HEK293 (cell line): ENCODE measurements around the gene ERBB4.

Experiments used
- CTCF ChIA-PET: fragments of 350-600 bp; formaldehyde crosslinking; extraction: SDS; loops from one replicate; lab custom pipeline; 2021; ENCODE audit warnings: antibody characterized with exemption; lab: Yijun Ruan, JAX
- POLR2A ChIA-PET: fragments of 300-600 bp; formaldehyde crosslinking; extraction: SDS; loops from one replicate; lab custom pipeline; 2020; ENCODE audit warnings: antibody characterized with exemption, inconsistent platforms; lab: Yijun Ruan, JAX
- H3K27ac ChIP-seq: fragments of 200-500 bp; sonication (Bioruptor generic); 2 replicates; pipeline ENCODE4 v1.5.1; 2014; ENCODE audit warnings: low read depth, low read length, control low read depth, inconsistent platforms; ENCODE audit errors: extremely low read depth
- H3K36me3 ChIP-seq, 2 experiments: fragments of 200-500 bp in 1 of 2; sonication (Bioruptor generic) in 1 of 2; 1 replicate in 1 of 2; 2 replicates in 1 of 2; pipeline ENCODE4 v1.5.1; 2014 to 2017; ENCODE audit warnings: inconsistent platforms in 2 of 2, low read length in 2 of 2; ENCODE audit not compliant: control insufficient read depth in 2 of 2, insufficient read depth in 1 of 2
- H3K4me1 ChIP-seq: fragments of 200-500 bp; sonication (Bioruptor generic); 2 replicates; pipeline ENCODE4 v1.5.1; 2014; ENCODE audit warnings: mild to moderate bottlenecking, low read length, inconsistent platforms; ENCODE audit not compliant: control insufficient read depth, insufficient read depth
- H3K4me3 ChIP-seq: 2 replicates; pipeline ENCODE4 v1.5.1; 2011; ENCODE audit warnings: low read depth, mild to moderate bottlenecking, control low read depth, low read length, moderate library complexity
- H3K9me3 ChIP-seq: fragments of 200-500 bp; sonication (Bioruptor generic); 2 replicates; pipeline ENCODE4 v1.5.1; 2014; ENCODE audit warnings: low read depth, low read length, inconsistent platforms; ENCODE audit not compliant: control insufficient read depth, insufficient read depth
- BCL11A ChIP-seq: fragments of 450-650 bp; formaldehyde crosslinking; IDR thresholded peaks from 2 replicates; pipeline ENCODE4 v1.5.1; 2016; ENCODE audit warnings: low read depth, missing biosample characterization, missing genetic modification characterization
- FEZF1 ChIP-seq: fragments of 450-650 bp; formaldehyde crosslinking; IDR thresholded peaks from 2 replicates; pipeline ENCODE4 v1.5.1; 2016; ENCODE audit warnings: missing biosample characterization, missing genetic modification characterization
- HIC1 ChIP-seq: fragments of 450-650 bp; formaldehyde crosslinking; IDR thresholded peaks from 2 replicates; pipeline ENCODE4 v1.5.1; 2016; ENCODE audit warnings: missing biosample characterization, missing genetic modification characterization
- HOXD13 ChIP-seq: sonication (generic); formaldehyde crosslinking; IDR thresholded peaks from 2 replicates; pipeline ENCODE4 v1.8.0; 2022; ENCODE audit warnings: missing genetic modification reagents, borderline replicate concordance
- OSR2 ChIP-seq: fragments of 450-650 bp; formaldehyde crosslinking; IDR thresholded peaks from 2 replicates; pipeline ENCODE4 v1.5.1; 2016; ENCODE audit warnings: missing biosample characterization, missing genetic modification characterization
- PRDM6 ChIP-seq: fragments of 450-650 bp; formaldehyde crosslinking; IDR thresholded peaks from 2 replicates; pipeline ENCODE4 v1.5.1; 2017; ENCODE audit warnings: missing biosample characterization, missing genetic modification characterization
- REPIN1 ChIP-seq: fragments of 450-650 bp; formaldehyde crosslinking; IDR thresholded peaks from 2 replicates; pipeline ENCODE4 v1.5.1; 2017; ENCODE audit warnings: missing biosample characterization, missing genetic modification characterization, low read depth
- SALL2 ChIP-seq: fragments of 450-650 bp; formaldehyde crosslinking; IDR thresholded peaks from 2 replicates; pipeline ENCODE4 v1.5.0; 2017; ENCODE audit warnings: missing biosample characterization, mild to moderate bottlenecking, missing genetic modification characterization, borderline replicate concordance
- ZBTB20 ChIP-seq: fragments of 450-650 bp; formaldehyde crosslinking; IDR thresholded peaks from 2 replicates; pipeline ENCODE4 v1.5.1; 2016; ENCODE audit warnings: missing biosample characterization, missing genetic modification characterization
- ZFP69B ChIP-seq: fragments of 450-650 bp; formaldehyde crosslinking; IDR thresholded peaks from 2 replicates; pipeline ENCODE4 v1.5.1; 2016; ENCODE audit warnings: missing biosample characterization, missing genetic modification characterization
- ZNF133 ChIP-seq: fragments of 450-650 bp; formaldehyde crosslinking; IDR thresholded peaks from 2 replicates; pipeline ENCODE4 v1.5.1; 2016; ENCODE audit warnings: missing biosample characterization, missing genetic modification characterization
- ZNF140 ChIP-seq: fragments of 450-650 bp; formaldehyde crosslinking; IDR thresholded peaks from 2 replicates; pipeline ENCODE4 v1.5.1; 2016; ENCODE audit warnings: missing biosample characterization, missing genetic modification characterization
- ZNF148 ChIP-seq: fragments of 450-650 bp; formaldehyde crosslinking; IDR thresholded peaks from 2 replicates; pipeline ENCODE4 v1.5.0; 2017; ENCODE audit warnings: missing biosample characterization, missing genetic modification characterization, borderline replicate concordance
- ZNF155 ChIP-seq: fragments of 450-650 bp; formaldehyde crosslinking; IDR thresholded peaks from 2 replicates; pipeline ENCODE4 v1.5.1; 2016; ENCODE audit warnings: missing biosample characterization, missing genetic modification characterization
- ZNF169 ChIP-seq: fragments of 450-650 bp; formaldehyde crosslinking; IDR thresholded peaks from 2 replicates; pipeline ENCODE4 v1.5.1; 2016; ENCODE audit warnings: missing biosample characterization, missing genetic modification characterization
- ZNF175 ChIP-seq: fragments of 450-650 bp; formaldehyde crosslinking; IDR thresholded peaks from 2 replicates; pipeline ENCODE4 v1.5.1; 2016; ENCODE audit warnings: missing biosample characterization, missing genetic modification characterization
- ZNF211 ChIP-seq: fragments of 450-650 bp; formaldehyde crosslinking; IDR thresholded peaks from 2 replicates; pipeline ENCODE4 v1.5.1; 2016; ENCODE audit warnings: low read depth, missing biosample characterization, missing genetic modification characterization
- ZNF214 ChIP-seq: fragments of 450-650 bp; formaldehyde crosslinking; IDR thresholded peaks from 2 replicates; pipeline ENCODE4 v1.5.1; 2017; ENCODE audit warnings: missing biosample characterization, mild to moderate bottlenecking, missing genetic modification characterization, borderline replicate concordance
- ZNF221 ChIP-seq: fragments of 450-650 bp; formaldehyde crosslinking; IDR thresholded peaks from 2 replicates; pipeline ENCODE4 v1.5.1; 2017; ENCODE audit warnings: missing biosample characterization, missing genetic modification characterization, borderline replicate concordance
- ZNF223 ChIP-seq: fragments of 450-650 bp; formaldehyde crosslinking; IDR thresholded peaks from 2 replicates; pipeline ENCODE4 v1.5.1; 2016; ENCODE audit warnings: missing biosample characterization, missing genetic modification characterization
- ZNF239 ChIP-seq: fragments of 450-650 bp; formaldehyde crosslinking; IDR thresholded peaks from 2 replicates; pipeline ENCODE4 v1.5.1; 2016; ENCODE audit warnings: missing biosample characterization, missing genetic modification characterization
- ZNF24 ChIP-seq: fragments of 450-650 bp; formaldehyde crosslinking; IDR thresholded peaks from 2 replicates; pipeline ENCODE4 v1.5.1; 2016; ENCODE audit warnings: missing biosample characterization, missing genetic modification characterization
- ZNF324 ChIP-seq: fragments of 450-650 bp; formaldehyde crosslinking; IDR thresholded peaks from 2 replicates; pipeline ENCODE4 v1.5.1; 2016; ENCODE audit warnings: missing biosample characterization, missing genetic modification characterization
- ZNF394 ChIP-seq: fragments of 450-650 bp; formaldehyde crosslinking; IDR thresholded peaks from 2 replicates; pipeline ENCODE4 v1.5.1; 2016; ENCODE audit warnings: missing biosample characterization, missing genetic modification characterization, mild to moderate bottlenecking, moderate library complexity, borderline replicate concordance
- ZNF596 ChIP-seq: fragments of 450-650 bp; IDR thresholded peaks from 2 replicates; pipeline ENCODE4 v1.5.0; 2018; ENCODE audit warnings: missing biosample characterization, mild to moderate bottlenecking, missing genetic modification characterization, moderate library complexity
- ZNF654 ChIP-seq: fragments of 450-650 bp; formaldehyde crosslinking; IDR thresholded peaks from 2 replicates; pipeline ENCODE4 v1.5.1; 2016; ENCODE audit warnings: low read depth, missing biosample characterization, missing genetic modification characterization
- ZNF664 ChIP-seq: fragments of 450-650 bp; formaldehyde crosslinking; IDR thresholded peaks from 2 replicates; pipeline ENCODE4 v1.5.1; 2016; ENCODE audit warnings: missing biosample characterization, missing genetic modification characterization
- ZNF701 ChIP-seq: fragments of 450-650 bp; formaldehyde crosslinking; IDR thresholded peaks from 2 replicates; pipeline ENCODE4 v1.5.1; 2016; ENCODE audit warnings: missing biosample characterization, missing genetic modification characterization
- ZNF792 ChIP-seq: fragments of 450-650 bp; formaldehyde crosslinking; IDR thresholded peaks from 2 replicates; pipeline ENCODE4 v1.5.1; 2016; ENCODE audit warnings: missing biosample characterization, missing genetic modification characterization
- ZSCAN30 ChIP-seq: fragments of 450-650 bp; IDR thresholded peaks from 2 replicates; pipeline ENCODE4 v1.5.1; 2018; ENCODE audit warnings: missing biosample characterization, mild to moderate bottlenecking, missing genetic modification characterization, moderate library complexity

ERBB4 gene

GRCh38 chr2:212517693-212518092, 20.9 kb downstream of the ERBB4 start:
- Histone ChIP-seq H3K4me3 (no peak overlapping the region), H3K9me3 (no peaks in the 10 kb centered on the region), H3K36me3 (no peaks in the 10 kb centered on the region), H3K4me1 (peaks cover 20% of the 10 kb centered on the region), H3K27ac (no peak overlapping the region)
- CTCF ChIA-PET, result interaction anchor here (1.0 kb wide), 1 partner anchor 14 kb away, joined by 3 read pairs; no protein-coding TSS in a partner anchor
- POLR2A ChIA-PET, result no interaction called here
- TF ChIP-seq ZNF223 (tag by site-specific recombination) (no peak), FEZF1 (tag by site-specific recombination) (peak; percentile 49; the same call in 1 of the 2 replicates), ZNF24 (tag by site-specific recombination) (no peak), ZNF214 (tag by site-specific recombination) (no peak), ZNF596 (no peak), ZNF211 (tag by site-specific recombination) (no peak), ZFP69B (tag by site-specific recombination) (no peak), PRDM6 (tag by site-specific recombination) (peak; percentile 70), ZNF701 (tag by site-specific recombination) (no peak), ZNF169 (no peak), ZNF155 (no peak), ZNF175 (tag by site-specific recombination) (no peak), HOXD13 (CRISPR knock-in tag) (no peak), ZBTB20 (no peak), ZNF148 (no peak), ZNF654 (tag by site-specific recombination) (0 out of 2 replicates have a peak, but pooled peaks have one; percentile 3), ZSCAN30 (tag by site-specific recombination) (no peak), ZNF140 (tag by site-specific recombination) (no peak), ZNF664 (no peak), OSR2 (tag by site-specific recombination) (0 out of 2 replicates have a peak, but pooled peaks have one; percentile 43), ZNF133 (tag by site-specific recombination) (no peak), REPIN1 (tag by site-specific recombination) (no peak), ZNF324 (tag by site-specific recombination) (no peak), ZNF394 (tag by site-specific recombination) (no peak)

- Histone ChIP-seq H3K4me1 (no peaks in the 10 kb centered on the region), H3K27ac (no peak overlapping the region), H3K9me3 (no peaks in the 10 kb centered on the region), H3K36me3 (no peaks in the 10 kb centered on the region), H3K4me3 (no peak overlapping the region)
- TF ChIP-seq BCL11A (tag by site-specific recombination) (no peak), ZNF221 (tag by site-specific recombination) (no peak), ZNF792 (tag by site-specific recombination) (no peak), ZNF239 (tag by site-specific recombination) (no peak), HIC1 (tag by site-specific recombination) (no peak), ZNF140 (tag by site-specific recombination) (no peak), SALL2 (tag by site-specific recombination) (no peak)
- POLR2A ChIA-PET, result no interaction called here
- CTCF ChIA-PET, result no interaction called here
These were observed 33.0 kb downstream of the ERBB4 start for GRCh38 chr2:212505586-212505985.
